ENCODE results near the gene RAI1.

The RAI1 gene

GRCh38 chr17:17836250-17836817, 155.1 kb downstream of the RAI1 start:
- DNase-seq, result peak; percentile 99

- peak; percentile 69 for DNase-seq
Measured at GRCh38 chr17:17836818-17837379, 155.6 kb downstream of the RAI1 start, which contains the start of gene SREBF1. Gene SREBF1 (minus strand): TSS chr17:17836986. CDS start chr17:17836817, 169 bp downstream.

- DNase-seq, result no peak
Measured at GRCh38 chr17:17837380-17837821, 156.1 kb downstream of the RAI1 start.

GRCh38 chr17:17837966-17838962, 157.0 kb downstream of the RAI1 start:
- DNase-seq, result no peak

- DNase-seq, result peak; percentile 87
Measured at GRCh38 chr17:17839791-17840707, 158.8 kb downstream of the RAI1 start.

GRCh38 chr17:17840751-17841591, 159.7 kb downstream of the RAI1 start:
- no peak for DNase-seq

GRCh38 chr17:17841601-17842025, 160.4 kb downstream of the RAI1 start:
- DNase-seq, result no peak

- DNase-seq, result no peak
Measured at GRCh38 chr17:17842111-17842876, 161.0 kb downstream of the RAI1 start.

- no peak for DNase-seq
Measured at GRCh38 chr17:17843096-17843495, 161.8 kb downstream of the RAI1 start.

GRCh38 chr17:17844079-17844478, 162.8 kb downstream of the RAI1 start:
- DNase-seq, result no peak

- DNase-seq, result no peak
Measured at GRCh38 chr17:17844500-17844899, 163.2 kb downstream of the RAI1 start.

GRCh38 chr17:17845046-17845775, 164.0 kb downstream of the RAI1 start:
- DNase-seq, result no peak

- no peak for DNase-seq
Measured at GRCh38 chr17:17846003-17846402, 164.7 kb downstream of the RAI1 start.

- DNase-seq, result no peak
Measured at GRCh38 chr17:17846645-17847044, 165.4 kb downstream of the RAI1 start.

- no peak for DNase-seq
Measured at GRCh38 chr17:17847118-17847689, 165.9 kb downstream of the RAI1 start.

GRCh38 chr17:17847726-17848125, 166.5 kb downstream of the RAI1 start:
- DNase-seq, result no peak

GRCh38 chr17:17848311-17849082, 167.2 kb downstream of the RAI1 start:
- DNase-seq, result no peak

GRCh38 chr17:17849147-17849820, 168.0 kb downstream of the RAI1 start:
- DNase-seq, result peak; percentile 83
